GM10266 (cell line): ENCODE results near the gene OR4C45.

Source experiments
- DNase-seq: peaks from one replicate; pipeline ENCODE4 v3.0.0; 2012; ENCODE audit errors: extremely low spot score
- TF ChIP-seq, protein P1 (sequence below): IDR thresholded peaks from 2 replicates; pipeline ENCODE4 v1.5.1; 2012; ENCODE audit warnings: mild to moderate bottlenecking, low read depth; ENCODE audit not compliant: control insufficient read depth, insufficient read depth; ENCODE audit errors: missing control alignments

OR4C45 gene

DNA sequence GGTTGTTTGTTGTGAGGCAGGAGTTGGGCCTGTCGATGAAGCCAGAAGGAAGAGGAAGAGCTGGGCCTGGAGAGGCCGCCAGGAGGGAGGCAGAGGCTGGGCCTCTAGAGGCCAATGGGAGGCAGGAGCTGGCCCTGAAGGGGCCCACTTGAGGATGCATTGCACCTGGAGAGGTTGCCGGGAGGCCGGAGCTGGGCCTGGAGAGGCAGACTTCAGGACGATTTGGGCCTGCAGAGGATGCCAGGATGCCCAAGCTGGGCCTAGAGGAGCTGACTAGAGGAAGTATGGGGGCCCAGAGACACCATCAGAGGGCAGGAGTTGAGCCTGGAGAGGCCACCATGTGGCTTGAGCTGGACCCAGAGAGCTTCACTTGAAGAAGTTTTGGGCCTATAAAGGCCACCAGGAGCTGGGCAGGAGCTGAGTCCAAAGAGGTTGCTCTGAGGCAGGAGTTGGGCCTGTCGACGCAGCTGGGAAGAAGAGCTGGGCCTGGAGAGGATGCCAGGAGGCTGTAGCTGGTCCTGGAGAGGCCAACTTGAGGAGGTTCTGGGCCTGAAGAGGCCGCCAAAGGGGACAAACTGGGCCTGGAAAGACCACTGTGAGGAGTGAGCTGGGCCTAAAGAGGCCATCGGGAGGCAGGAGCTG lies 39.0 kb downstream of the OR4C45 start:
- TF ChIP-seq, protein P1, sequence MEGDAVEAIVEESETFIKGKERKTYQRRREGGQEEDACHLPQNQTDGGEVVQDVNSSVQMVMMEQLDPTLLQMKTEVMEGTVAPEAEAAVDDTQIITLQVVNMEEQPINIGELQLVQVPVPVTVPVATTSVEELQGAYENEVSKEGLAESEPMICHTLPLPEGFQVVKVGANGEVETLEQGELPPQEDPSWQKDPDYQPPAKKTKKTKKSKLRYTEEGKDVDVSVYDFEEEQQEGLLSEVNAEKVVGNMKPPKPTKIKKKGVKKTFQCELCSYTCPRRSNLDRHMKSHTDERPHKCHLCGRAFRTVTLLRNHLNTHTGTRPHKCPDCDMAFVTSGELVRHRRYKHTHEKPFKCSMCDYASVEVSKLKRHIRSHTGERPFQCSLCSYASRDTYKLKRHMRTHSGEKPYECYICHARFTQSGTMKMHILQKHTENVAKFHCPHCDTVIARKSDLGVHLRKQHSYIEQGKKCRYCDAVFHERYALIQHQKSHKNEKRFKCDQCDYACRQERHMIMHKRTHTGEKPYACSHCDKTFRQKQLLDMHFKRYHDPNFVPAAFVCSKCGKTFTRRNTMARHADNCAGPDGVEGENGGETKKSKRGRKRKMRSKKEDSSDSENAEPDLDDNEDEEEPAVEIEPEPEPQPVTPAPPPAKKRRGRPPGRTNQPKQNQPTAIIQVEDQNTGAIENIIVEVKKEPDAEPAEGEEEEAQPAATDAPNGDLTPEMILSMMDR, result no peak
- no peak for DNase-seq

DNA sequence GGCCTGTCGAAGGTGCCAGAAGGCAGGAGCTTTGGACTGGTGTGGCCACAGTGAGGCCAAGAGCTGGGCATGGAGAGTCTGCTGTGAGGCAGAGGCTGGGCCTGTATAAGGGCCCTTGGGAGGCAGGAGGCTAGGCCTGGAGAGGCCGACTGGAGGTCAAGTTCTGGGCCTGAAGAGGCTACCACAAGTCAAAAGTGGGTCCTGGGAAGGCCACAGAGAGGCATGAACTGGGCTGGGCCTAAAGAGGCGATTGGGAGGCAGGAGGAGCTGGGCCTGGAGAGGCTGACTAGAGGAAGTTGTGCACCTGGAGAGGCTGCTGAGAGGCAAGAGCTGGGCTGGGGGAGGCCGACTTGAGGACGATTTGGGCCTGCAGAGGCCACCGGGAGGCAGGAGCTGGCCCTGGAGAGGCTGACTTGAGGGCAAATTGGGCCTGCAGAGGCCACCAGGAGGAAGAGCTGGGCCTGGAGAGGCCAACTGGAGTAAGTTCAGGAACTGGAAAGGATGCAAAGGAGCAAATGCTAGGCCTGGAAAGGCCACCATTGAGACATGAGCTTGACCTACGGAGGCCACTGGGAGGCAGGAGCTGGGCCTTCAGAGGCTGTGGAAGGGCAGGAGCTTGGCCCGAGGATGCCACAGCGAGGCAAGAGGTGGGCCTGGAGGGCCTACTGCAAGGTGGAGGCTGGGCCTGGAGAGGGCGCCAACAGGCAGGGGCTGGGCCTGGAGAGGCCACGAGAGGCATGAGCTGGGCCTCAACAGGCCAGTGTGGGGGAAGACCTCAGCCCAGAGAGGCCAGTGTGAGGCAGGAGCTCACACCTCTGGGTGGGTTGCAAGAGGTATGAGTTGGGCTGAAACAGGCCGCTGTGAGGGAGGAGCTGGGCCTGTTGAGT lies 39.8 kb downstream of the OR4C45 start:
- TF ChIP-seq, protein P1, result no peak
- DNase-seq, result no peak

DNA sequence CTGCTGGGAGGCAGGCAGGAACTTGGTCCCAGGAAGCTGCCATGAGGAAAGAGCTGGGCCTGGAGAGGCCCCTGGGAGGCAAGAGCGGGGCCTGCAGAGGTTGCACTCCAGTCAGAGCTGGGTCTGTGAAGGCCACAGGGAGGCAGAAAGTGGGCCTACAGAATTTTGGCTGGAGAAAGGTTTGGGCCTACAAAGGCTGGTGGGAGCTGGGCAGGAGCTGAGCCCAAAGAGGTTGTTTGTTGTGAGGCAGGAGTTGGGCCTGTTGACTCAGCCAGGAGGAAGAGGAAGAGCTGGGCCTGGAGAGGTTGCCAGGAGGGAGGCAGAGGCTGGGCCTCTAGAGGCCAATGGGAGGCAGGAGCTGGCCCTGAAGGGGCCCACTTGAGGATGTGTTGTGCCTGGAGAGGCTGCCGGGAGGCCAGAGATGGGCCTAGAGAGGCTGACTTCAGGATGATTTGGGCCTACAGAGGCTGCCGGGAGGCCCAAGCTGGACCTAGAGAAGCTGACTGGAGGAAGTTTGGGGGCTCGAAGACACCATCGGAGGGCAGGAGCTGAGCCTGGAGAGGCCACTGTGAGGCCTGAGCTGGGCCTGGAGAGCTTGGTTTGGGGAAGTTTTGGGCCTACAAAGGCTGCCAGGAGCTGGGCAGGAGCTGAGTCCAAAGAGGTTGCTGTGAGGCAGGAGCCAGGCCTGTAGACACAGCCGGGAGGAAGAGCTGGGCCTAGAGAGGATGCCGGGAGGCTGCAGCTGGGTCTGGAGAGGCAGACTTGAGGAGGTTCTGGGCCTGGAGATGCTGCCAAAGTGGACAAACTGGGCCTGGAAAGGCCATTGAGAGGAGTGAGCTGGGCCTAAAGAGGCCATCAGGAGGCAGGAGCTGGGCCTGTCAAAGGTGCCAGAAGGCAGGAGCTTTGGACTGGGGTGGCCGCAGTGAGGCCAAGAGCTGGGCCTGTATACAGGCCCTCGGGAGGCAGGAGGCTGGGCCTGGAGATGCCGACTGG lies 40.7 kb downstream of the OR4C45 start:
- no peak for DNase-seq
- TF ChIP-seq, protein P1, result no peak

DNA sequence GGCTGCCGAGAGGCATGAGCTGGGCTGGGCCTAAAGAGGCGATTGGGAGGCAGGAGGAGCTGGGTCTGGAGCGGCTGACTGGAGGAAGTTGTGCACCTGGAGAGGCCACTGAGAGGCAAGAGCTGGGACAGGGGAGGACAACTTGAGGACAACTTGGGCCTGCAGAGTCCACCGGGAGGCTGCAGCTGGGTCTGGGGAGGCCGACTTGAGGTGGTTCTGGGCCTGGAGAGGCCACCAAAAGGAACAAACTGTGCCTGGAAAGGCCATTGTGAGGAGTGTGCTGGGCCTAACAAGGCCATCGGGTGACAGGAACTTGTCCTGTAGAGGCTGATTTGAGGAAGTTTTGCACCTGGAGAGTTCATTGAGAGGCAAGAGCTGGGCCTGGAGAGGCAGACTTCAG lies 41.5 kb downstream of the OR4C45 start:
- no peak for DNase-seq
- TF ChIP-seq, protein P1, result no peak

DNA sequence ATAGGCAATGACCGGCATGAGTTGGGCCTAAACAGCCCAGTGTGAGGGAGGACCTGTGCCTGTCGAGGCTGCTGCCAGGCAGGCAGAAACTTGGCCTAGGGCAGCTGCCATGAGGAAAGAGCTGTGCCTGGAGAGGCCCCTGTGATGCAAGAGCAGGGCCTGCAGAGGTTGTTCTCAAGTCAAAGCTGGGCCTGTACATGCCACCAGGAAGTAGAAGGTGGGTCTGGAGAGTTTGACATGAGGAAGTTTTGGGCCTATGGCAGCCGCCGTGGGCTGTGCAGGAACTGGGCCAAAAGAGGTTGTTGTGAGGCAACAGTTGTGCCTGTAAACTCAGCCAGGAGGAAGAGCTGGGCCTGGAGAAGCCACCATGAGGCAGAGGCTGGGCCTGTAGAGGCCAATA lies 43.2 kb downstream of the OR4C45 start:
- TF ChIP-seq, protein P1, result no peak
- DNase-seq, result no peak

DNA sequence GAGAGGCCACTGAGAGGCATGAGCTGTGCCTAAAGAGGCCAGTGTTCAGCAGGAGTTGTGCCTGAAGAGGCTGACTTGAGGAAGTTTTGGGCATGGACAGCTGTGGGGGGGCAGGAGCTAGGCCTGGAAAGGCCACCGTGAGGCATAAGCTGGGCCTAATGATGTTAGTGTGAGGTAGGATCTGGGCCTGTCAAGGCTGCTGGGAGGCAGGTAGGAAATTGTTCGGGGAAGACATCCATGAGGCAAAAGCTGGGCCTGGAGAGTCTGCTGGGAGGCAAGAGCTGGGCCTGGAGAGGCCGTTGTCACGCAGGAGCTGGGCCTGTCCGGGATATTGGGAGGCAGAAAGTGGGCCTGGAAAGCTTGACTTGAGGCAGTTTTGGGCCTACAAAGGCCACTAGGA lies 44.9 kb downstream of the OR4C45 start:
- TF ChIP-seq, protein P1, result no peak

More for the DNA sequence above, 44.9 kb downstream of the OR4C45 start:
- no peak for DNase-seq
